ENCODE results near the gene ABI1. TPM values are rescaled to one million over a fixed set of nuclear protein-coding genes. Genes with fewer than 3 reads are reported as not detected.

Gene ABI1
- total and polyA plus RNA-seq, 9 of the 15 experiments (the other 6 are each of a cell fraction or from before 2014, with no cell fraction given): 22.1 to 52.3 (median 39.0) TPM

- TF ChIP-seq, protein P1, sequence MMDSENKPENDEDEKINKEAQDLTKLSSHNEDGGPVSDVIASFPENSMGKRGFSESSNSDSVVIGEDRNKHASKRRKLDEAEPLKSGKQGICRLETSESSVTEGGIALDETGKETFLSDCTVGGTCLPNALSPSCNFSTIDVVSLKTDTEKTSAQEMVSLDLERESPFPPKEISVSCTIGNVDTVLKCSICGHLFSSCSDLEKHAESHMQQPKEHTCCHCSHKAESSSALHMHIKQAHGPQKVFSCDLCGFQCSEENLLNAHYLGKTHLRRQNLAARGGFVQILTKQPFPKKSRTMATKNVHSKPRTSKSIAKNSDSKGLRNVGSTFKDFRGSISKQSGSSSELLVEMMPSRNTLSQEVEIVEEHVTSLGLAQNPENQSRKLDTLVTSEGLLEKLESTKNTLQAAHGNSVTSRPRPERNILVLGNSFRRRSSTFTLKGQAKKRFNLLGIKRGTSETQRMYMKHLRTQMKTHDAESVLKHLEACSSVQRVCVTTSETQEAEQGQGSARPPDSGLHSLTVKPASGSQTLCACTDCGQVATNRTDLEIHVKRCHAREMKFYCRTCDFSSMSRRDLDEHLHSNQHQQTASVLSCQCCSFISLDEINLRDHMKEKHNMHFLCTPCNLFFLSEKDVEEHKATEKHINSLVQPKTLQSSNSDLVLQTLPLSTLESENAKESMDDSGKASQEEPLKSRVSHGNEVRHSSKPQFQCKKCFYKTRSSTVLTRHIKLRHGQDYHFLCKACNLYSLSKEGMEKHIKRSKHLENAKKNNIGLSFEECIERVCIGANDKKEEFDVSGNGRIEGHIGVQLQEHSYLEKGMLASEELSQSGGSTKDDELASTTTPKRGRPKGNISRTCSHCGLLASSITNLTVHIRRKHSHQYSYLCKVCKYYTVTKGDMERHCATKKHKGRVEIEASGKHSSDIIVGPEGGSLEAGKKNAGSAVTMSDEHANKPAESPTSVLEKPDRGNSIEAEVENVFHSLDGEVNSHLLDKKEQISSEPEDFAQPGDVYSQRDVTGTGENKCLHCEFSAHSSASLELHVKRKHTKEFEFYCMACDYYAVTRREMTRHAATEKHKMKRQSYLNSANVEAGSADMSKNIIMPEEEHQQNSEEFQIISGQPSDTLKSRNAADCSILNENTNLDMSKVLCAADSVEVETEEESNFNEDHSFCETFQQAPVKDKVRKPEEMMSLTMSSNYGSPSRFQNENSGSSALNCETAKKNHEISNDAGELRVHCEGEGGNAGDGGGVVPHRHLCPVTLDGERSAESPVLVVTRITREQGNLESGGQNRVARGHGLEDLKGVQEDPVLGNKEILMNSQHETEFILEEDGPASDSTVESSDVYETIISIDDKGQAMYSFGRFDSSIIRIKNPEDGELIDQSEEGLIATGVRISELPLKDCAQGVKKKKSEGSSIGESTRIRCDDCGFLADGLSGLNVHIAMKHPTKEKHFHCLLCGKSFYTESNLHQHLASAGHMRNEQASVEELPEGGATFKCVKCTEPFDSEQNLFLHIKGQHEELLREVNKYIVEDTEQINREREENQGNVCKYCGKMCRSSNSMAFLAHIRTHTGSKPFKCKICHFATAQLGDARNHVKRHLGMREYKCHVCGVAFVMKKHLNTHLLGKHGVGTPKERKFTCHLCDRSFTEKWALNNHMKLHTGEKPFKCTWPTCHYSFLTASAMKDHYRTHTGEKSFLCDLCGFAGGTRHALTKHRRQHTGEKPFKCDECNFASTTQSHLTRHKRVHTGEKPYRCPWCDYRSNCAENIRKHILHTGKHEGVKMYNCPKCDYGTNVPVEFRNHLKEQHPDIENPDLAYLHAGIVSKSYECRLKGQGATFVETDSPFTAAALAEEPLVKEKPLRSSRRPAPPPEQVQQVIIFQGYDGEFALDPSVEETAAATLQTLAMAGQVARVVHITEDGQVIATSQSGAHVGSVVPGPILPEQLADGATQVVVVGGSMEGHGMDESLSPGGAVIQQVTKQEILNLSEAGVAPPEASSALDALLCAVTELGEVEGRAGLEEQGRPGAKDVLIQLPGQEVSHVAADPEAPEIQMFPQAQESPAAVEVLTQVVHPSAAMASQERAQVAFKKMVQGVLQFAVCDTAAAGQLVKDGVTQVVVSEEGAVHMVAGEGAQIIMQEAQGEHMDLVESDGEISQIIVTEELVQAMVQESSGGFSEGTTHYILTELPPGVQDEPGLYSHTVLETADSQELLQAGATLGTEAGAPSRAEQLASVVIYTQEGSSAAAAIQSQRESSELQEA (IDR thresholded peaks at IDR 0.05; ENCODE audit: low read depth): no peak
- no peak for TF ChIP-seq RFX1 (IDR thresholded peaks at IDR 0.05)
- TF ChIP-seq, protein P2, sequence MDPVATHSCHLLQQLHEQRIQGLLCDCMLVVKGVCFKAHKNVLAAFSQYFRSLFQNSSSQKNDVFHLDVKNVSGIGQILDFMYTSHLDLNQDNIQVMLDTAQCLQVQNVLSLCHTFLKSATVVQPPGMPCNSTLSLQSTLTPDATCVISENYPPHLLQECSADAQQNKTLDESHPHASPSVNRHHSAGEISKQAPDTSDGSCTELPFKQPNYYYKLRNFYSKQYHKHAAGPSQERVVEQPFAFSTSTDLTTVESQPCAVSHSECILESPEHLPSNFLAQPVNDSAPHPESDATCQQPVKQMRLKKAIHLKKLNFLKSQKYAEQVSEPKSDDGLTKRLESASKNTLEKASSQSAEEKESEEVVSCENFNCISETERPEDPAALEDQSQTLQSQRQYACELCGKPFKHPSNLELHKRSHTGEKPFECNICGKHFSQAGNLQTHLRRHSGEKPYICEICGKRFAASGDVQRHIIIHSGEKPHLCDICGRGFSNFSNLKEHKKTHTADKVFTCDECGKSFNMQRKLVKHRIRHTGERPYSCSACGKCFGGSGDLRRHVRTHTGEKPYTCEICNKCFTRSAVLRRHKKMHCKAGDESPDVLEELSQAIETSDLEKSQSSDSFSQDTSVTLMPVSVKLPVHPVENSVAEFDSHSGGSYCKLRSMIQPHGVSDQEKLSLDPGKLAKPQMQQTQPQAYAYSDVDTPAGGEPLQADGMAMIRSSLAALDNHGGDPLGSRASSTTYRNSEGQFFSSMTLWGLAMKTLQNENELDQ (CRISPR knock-in tag; IDR thresholded peaks at IDR 0.05; ENCODE audit: borderline replicate concordance): no peak
- TF ChIP-seq RBM14 (IDR thresholded peaks at IDR 0.05; ENCODE audit: borderline replicate concordance, insufficient read depth, low read depth, low read length): no peak
- TF ChIP-seq C11orf30 (IDR thresholded peaks at IDR 0.05; ENCODE audit: low read depth): peak; percentile 12; the same call in 1 of the 2 replicates
- no peak for TF ChIP-seq HMG20B (CRISPR knock-in tag; IDR thresholded peaks at IDR 0.05)
- TF ChIP-seq KLF1 (tag; IDR thresholded peaks at IDR 0.05): no peak
- no peak for TF ChIP-seq ZNF668 (CRISPR knock-in tag; IDR thresholded peaks at IDR 0.05)
- no peak for TF ChIP-seq HLTF (IDR thresholded peaks at IDR 0.05)
- TF ChIP-seq ZNF354B (CRISPR knock-in tag; IDR thresholded peaks at IDR 0.05): no peak
- no peak for TF ChIP-seq HMGN3 (IDR thresholded peaks at IDR 0.05; ENCODE audit: borderline replicate concordance, extremely low read depth, insufficient read length, low read depth, low read length)
- TF ChIP-seq ZKSCAN3 (CRISPR knock-in tag; IDR thresholded peaks at IDR 0.05): no peak
- TF ChIP-seq UBTF (IDR thresholded peaks at IDR 0.05; ENCODE audit: borderline replicate concordance in 1 of 2, low read depth in 2 of 2, low read length in 2 of 2): peak in 1 of 2 experiments; percentile 70; a peak in 1 of 4 replicates
- TF ChIP-seq CBX1 (IDR thresholded peaks at IDR 0.05; ENCODE audit: low read depth): peak; percentile 35; the same call in 1 of the 2 replicates
- TF ChIP-seq, protein P3, sequence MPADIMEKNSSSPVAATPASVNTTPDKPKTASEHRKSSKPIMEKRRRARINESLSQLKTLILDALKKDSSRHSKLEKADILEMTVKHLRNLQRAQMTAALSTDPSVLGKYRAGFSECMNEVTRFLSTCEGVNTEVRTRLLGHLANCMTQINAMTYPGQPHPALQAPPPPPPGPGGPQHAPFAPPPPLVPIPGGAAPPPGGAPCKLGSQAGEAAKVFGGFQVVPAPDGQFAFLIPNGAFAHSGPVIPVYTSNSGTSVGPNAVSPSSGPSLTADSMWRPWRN (IDR thresholded peaks at IDR 0.05; ENCODE audit: low read depth): no peak
These were observed 686 bp downstream of the ABI1 start (continued) for GRCh38 chr10:26860102-26860442.
